Uterus (tissue), 4 donors: ENCODE data around the gene KRTAP10-9. TPM values are rescaled to one million over a fixed set of nuclear protein-coding genes. Genes with fewer than 3 reads are reported as not detected.
"Not testable (repeated sequence)": the region's sequence is repeated elsewhere in the genome, so short reads cannot be mapped to it uniquely, and the experiment has no call there.

Source experiments
- DNase-seq, 2 donors: peaks; one replicate each; pipeline ENCODE4 v3.0.0-alpha.2; 2019 to 2020
- H3K27ac ChIP-seq, 2 donors: fragments of 200-600 bp; sonication (generic); 1 replicate in 1 of 2; 2 replicates in 1 of 2; pipeline ENCODE4 v1.5.1; 2016 to 2018
- H3K27me3 ChIP-seq, 2 donors: fragments of 200-600 bp; sonication (generic); one replicate each; pipeline ENCODE4 v1.5.1; 2018 to 2019; ENCODE audit warnings: control low read depth in 1 of 2
- H3K36me3 ChIP-seq, 2 donors: fragments of 200-600 bp; sonication (generic); one replicate each; pipeline ENCODE4 v1.5.1; 2019; ENCODE audit warnings: control low read depth in 1 of 2
- H3K4me1 ChIP-seq, 2 donors: fragments of 200-600 bp; sonication (generic); one replicate each; pipeline ENCODE4 v1.5.1; 2018 to 2019; ENCODE audit warnings: control low read depth in 1 of 2
- H3K4me3 ChIP-seq, 2 donors: fragments of 200-600 bp; sonication (generic); 1 replicate in 1 of 2; 2 replicates in 1 of 2; pipeline ENCODE4 v1.5.1; 2018 to 2019; ENCODE audit warnings: mild to moderate bottlenecking in 1 of 2
- H3K9me3 ChIP-seq, 2 donors: fragments of 200-600 bp; sonication (generic); one replicate each; pipeline ENCODE4 v1.5.1; 2019; ENCODE audit warnings: control low read depth in 1 of 2
- POLR2A ChIP-seq, 2 donors: fragments of 450-650 bp; IDR thresholded peaks; one replicate each; pipeline ENCODE4 v1.6.1; 2016; ENCODE audit warnings: antibody characterized with exemption in 2 of 2, mild to moderate bottlenecking in 1 of 2, moderate library complexity in 1 of 2
- intact Hi-C: fragments of 100-400 bp; cut with DNase I; formaldehyde crosslinking; loops from one replicate; pipeline ENCODE4 v1.15.1; 2023; ENCODE audit warnings: low total_unique reads
- total RNA-seq, 4 donors: library from RNA; depleted of rRNA in 3 of 4; stranded (reverse); fragments of >200 nt in 3 of 4; gene quantifications; one replicate each; pipeline versions ENCODE4 v1.1.0 to v1.2.4, GENCODE V29; 2014 to 2023
- TF ChIP-seq, protein P1 (sequence below), 4 experiments: fragments of 200-600 bp in 2 of 4; fragments of 450-650 bp in 2 of 4; sonication (generic) in 2 of 4; IDR thresholded peaks; one replicate each; pipeline ENCODE4 v1.5.1; 2016 to 2019; ENCODE audit warnings: antibody characterized with exemption in 4 of 4, mild to moderate bottlenecking in 2 of 4, moderate library complexity in 1 of 4
- donor health status: DM: yes; HTN: yes; CAD: no.

The KRTAP10-9 gene
- total RNA-seq, 4 donors from 2014 or later, result not detected

DNA sequence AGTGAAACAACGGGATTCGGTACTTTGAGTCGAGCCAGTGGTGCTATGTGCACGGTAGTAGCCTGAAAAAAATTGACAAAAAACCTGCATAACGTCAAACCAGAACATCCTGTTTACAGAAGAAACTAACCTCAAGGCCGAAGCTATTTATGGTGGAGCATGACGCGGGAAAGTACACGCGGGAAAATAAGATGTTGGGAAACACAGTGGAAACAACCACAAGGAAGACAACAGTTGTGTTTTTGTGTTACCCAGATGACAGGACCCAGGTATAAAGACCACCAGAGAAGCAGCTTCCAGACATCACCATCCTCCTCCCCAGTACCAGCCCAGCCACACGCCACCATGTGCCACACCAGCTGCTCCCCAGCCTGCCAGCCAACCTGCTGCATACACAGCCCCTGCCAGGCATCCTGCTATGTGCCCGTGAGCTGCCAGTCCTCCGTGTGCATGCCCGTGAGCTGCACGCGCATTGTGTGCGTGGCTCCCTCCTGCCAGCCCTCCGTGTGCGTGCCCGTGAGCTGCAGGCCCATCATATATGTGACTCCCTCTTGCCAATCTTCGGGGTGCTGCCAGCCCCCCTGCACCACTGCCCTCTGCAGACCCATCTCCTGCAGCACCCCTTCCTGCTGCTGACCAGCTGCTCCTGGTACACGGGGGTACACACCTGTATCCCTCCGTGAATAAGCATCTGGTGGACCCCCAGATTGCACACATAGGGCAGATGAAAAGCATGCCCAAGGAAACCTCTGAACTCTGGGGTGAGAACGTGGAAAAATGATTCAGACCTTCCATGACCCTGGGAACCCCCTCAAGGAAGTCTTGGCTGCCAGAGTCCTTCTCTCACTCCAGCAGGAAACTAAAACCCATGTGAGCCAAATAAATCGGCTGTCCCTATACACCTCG is 31.0 kb downstream of the KRTAP10-9 start, which contains the start of gene KRTAP12-3:
Gene KRTAP12-3, plus strand, starts transcription at position 298 of the 906 bp plus-strand sequence. Its CDS starts 48 bp downstream, at position 346.
- intact Hi-C loops, result no loop called here
- DNase-seq, result no peak
- Histone ChIP-seq H3K4me1 (no peaks in the 10 kb centered on the region), H3K4me3 (no peak within 1 kb of the TSS), H3K9me3 (no peaks in the 10 kb centered on the region), H3K36me3 (no peaks in the 10 kb centered on the region), H3K27me3 (peaks cover 0 to 3% of the 10 kb centered on the region in 2 donors), H3K27ac (no peak within 1 kb of the TSS)
- TF ChIP-seq, protein P1, sequence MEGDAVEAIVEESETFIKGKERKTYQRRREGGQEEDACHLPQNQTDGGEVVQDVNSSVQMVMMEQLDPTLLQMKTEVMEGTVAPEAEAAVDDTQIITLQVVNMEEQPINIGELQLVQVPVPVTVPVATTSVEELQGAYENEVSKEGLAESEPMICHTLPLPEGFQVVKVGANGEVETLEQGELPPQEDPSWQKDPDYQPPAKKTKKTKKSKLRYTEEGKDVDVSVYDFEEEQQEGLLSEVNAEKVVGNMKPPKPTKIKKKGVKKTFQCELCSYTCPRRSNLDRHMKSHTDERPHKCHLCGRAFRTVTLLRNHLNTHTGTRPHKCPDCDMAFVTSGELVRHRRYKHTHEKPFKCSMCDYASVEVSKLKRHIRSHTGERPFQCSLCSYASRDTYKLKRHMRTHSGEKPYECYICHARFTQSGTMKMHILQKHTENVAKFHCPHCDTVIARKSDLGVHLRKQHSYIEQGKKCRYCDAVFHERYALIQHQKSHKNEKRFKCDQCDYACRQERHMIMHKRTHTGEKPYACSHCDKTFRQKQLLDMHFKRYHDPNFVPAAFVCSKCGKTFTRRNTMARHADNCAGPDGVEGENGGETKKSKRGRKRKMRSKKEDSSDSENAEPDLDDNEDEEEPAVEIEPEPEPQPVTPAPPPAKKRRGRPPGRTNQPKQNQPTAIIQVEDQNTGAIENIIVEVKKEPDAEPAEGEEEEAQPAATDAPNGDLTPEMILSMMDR (IDR thresholded peaks at IDR 0.05), result no peak
- TF ChIP-seq POLR2A (IDR thresholded peaks at IDR 0.05), result no peak

DNA sequence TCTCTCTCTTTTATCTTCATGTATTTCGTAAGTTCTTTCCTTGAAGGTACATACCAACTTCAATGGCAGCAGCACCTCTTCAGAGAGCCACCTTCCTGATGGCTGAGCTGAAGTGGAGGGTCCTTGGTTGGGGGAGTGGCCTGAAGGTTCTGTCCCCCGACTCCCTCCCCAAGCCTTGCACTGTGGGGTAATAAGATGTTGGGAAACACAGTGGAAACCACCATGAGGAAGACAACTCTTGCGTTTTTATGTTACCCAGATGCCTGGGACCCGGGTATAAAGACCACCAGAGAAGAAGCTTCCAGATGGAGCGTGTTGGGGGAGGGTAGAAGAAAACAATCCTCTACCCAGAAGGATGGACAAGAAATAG is 31.6 kb downstream of the KRTAP10-9 start:
- Histone ChIP-seq H3K4me1 (no peaks in the 10 kb centered on the region), H3K27me3 (peaks cover 0 to 3% of the 10 kb centered on the region in 2 donors), H3K4me3 (no peak overlapping the region), H3K27ac (no peak overlapping the region), H3K9me3 (no peaks in the 10 kb centered on the region), H3K36me3 (no peaks in the 10 kb centered on the region)
- no peak for DNase-seq
- intact Hi-C loops, result no loop called here
- TF ChIP-seq POLR2A (IDR thresholded peaks at IDR 0.05), result no peak
- TF ChIP-seq, protein P1 (IDR thresholded peaks at IDR 0.05), result no peak

DNA sequence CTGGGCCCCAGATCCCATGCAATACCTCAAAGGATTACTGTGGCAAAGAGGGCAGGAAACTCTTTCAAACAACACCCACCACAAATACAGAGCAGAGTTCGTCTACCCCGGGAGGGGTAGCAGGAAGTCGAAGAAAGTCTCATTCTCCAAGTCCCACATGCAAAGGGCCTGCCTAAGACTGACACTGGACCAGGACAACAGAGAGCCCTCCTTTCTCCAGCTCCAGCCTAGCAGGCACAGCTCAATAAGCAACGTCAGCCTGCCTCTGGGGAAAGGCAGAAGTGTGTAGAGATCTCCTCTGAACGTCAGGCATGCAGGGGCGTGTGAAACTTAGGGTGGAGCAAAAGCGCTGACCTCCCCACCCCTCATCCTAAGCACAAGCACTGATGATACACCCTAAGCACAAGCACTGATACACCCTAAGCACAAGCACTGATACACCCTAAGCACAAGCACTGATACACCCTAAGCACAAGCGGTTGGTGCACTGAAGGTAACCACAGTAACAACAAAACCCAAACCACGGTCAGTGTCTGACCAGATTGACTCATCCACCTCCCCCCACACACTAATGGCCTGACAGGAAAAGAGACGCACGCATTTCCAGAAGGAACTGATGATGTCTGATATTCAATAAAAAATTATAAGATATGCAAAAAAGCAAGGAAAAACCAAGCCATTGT is 32.2 kb downstream of the KRTAP10-9 start:
- no peak for DNase-seq
- TF ChIP-seq, protein P1 (IDR thresholded peaks at IDR 0.05), result no peak
- TF ChIP-seq POLR2A (IDR thresholded peaks at IDR 0.05), result no peak
- peaks cover 0 to 3% of the 10 kb centered on the region in 2 donors for H3K27me3 ChIP-seq

DNA sequence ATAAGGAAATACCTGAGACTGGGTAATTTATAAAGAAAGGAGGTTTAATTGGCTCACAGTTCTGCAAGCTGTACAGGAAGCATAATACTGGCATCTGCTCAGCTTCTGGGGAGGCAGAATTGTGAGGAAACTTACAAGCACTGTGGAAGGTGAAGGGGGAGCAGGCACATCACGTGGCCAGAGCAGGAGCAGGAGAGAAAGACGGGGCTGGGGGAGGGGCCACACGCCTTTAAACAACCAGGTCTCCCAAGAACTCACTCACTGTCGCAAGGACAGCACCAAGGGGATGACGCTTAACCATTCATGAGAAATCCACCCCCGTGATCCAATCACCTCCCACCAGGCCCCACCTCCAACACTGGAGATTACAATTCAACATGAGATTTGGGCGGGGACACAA is 34.7 kb downstream of the KRTAP10-9 start:
- H3K27me3 ChIP-seq, H3K36me3 ChIP-seq, intact Hi-C loops, H3K4me1 ChIP-seq, H3K27ac ChIP-seq, H3K9me3 ChIP-seq, H3K4me3 ChIP-seq, DNase-seq: not testable (repeated sequence)

More for the DNA sequence above, 32.2 kb downstream of the KRTAP10-9 start:
- no peaks in the 10 kb centered on the region for H3K4me1 ChIP-seq
- no peak overlapping the region for H3K27ac ChIP-seq
- no peak overlapping the region for H3K4me3 ChIP-seq
- no peaks in the 10 kb centered on the region for H3K36me3 ChIP-seq
- H3K9me3 ChIP-seq, result no peaks in the 10 kb centered on the region
- intact Hi-C loops, result no loop called here

DNA sequence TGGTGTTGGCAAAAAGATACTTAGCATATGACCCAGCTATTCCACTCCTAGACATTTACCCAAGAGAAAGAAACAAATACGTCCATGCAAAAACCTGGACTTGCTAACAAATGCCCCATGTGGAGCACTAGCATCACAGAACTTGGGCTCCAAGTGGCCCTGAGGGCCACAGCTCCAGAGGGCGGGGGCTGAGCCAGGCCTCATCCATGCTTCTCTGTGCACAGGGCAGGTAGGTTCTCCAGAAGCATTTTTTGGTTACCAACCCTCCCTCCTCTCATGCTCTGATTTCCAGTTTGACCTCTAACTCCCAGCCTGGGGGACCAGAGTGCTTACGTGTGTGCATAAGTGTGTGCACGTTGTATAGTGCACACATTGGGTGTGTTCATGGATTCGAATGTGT is 37.8 kb downstream of the KRTAP10-9 start:
- H3K27ac ChIP-seq, result no peak overlapping the region
- no peak for TF ChIP-seq POLR2A (IDR thresholded peaks at IDR 0.05)
- TF ChIP-seq, protein P1 (IDR thresholded peaks at IDR 0.05), result no peak
- peaks cover 0 to 3% of the 10 kb centered on the region in 2 donors for H3K27me3 ChIP-seq
- H3K36me3 ChIP-seq, result no peaks in the 10 kb centered on the region
- no peaks in the 10 kb centered on the region for H3K4me1 ChIP-seq
- no peak overlapping the region for H3K4me3 ChIP-seq
- no peaks in the 10 kb centered on the region for H3K9me3 ChIP-seq
- intact Hi-C loops, result no loop called here
- no peak for DNase-seq
